Measurements from ENCODE around the gene CASZ1.
A peak's percentile ranks its signal among the peaks of the same experiment; 100 is the strongest.

The CASZ1 gene

DNA sequence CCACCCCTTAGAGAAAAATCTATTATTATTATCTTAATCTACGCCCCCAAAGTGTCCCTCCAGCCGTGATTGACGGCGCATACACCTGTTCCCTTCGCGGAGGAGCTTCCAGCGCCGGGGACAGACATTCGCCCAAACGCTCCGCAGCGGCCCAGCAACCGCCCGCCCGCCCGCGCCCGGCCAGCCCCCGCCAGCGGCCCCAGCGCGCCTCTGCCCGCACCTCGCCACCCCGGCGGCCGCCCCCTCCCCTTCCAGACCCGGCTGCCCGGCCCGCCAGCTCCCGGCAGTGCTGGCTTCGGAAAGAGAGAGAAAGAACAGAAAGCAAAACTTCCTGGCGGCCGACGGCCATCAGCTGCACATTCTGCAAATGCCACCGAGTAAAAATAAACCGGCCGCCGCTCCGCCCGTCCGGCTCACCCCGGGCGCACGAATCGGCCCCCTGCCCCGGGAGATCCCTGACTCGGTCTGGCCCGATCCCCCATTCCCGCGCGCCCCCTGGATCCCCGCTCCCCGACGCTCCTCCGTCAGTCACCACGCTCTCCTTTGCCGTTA, 1.6 kb downstream of the CASZ1 start:
- peak in 2 of 3 donors; percentile 24 to 46 for DNase-seq

DNA sequence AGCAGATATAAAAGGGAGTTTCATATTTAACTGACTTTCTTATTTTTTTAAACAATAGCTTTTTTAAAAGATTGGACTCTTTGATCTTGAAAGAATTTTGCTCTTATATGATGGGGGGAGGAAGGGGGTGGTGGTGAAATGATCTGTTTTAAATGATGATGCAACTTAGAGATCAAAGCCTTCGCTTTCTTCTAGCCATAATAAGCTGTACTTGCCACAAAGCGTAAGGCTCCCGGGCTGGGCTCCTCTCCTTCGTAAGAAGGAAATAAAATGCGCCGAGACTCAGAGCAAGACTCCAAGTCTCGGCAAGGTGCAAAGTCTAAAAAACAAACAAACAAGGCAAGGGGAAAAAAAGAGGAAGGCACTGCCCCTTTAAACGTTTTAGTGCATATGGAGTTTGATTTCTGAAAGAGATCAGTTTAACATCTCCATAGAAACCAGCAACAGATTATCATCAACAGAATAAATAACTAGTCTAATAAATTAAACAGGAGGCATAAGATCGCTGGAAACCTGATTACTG, 3.3 kb downstream of the CASZ1 start:
- DNase-seq = no peak

DNA sequence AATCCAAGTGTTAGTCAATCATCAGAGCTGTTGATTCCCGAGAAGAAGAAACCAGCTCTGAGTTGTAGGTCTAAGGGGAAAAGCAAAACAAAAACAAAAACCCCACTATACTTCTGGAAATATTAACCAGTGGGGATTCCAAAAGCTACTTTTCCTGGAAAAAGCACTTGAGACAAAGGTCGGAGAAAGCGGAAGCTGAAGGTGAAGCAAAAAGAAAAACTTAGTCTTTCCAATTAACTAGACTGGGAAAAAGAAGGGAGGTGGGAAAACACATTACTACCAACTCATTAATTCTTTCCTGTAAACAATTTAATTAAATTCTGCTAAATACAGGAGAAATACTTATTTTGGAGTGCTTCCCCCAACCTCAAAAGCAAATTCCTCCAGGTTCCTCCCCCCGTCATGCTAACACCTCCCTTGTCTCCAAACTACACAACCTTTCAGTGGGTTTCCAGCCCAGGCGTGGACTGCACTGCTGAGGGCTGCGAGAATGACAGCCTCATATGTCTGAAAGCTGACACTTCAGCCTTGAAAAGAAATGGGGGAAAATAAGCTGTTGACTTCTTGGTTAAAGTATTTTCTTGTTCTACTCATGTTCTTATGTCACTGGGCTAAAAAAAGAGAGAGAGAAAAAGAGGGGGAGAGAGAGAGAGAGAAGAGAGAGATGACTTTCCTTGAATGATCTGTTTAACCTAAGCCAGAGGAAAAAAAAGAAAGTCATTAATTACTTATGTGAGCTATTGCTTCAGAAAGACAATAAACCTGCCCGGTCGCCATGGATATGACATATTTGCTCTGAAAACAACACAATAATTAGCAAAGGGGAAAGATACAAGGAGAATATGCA, 5.1 kb downstream of the CASZ1 start:
- DNase-seq = no peak

DNA sequence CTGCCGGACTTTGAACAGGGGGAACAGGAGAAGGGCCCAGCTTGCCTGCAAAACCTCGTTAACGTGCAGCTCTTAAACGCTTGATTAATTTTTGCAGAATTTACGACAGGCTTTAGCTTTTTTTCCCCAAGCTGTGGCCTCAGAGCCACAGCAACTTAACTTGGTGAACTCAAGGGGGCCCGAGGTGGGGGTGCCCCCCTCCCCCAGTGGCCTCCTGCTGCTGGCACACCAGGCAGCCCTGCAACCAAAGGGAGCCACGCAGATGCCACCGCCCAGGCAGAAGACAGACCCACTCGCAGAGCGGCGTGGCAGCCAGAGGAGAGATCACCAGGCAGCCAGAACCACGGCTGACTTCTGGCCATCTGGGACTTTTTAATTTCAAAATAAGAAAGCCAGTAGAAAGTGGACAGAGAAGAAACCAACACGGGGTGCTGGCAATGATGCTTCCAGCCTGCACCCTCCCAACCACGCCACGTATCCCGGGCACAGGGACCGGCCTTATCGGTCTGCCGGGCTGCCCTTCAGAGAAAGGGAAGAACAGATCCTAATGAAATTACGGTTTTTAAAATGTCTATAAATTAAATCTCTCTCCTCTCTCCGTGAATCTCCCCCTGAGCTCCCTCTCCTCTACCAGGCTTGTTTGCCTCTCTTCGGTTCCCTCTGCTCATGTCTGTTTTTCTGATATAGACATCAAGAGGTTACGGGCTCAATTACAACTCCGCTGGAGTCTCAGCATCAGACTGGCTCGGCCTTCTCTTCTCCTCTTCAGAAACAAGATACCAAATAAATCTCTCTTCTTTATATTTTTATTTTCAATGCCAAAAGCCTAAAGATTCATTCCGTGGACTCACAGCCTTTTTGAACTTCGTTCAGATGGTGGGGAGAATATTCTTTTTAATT, 6.4 kb downstream of the CASZ1 start:
- no peak for DNase-seq

DNA sequence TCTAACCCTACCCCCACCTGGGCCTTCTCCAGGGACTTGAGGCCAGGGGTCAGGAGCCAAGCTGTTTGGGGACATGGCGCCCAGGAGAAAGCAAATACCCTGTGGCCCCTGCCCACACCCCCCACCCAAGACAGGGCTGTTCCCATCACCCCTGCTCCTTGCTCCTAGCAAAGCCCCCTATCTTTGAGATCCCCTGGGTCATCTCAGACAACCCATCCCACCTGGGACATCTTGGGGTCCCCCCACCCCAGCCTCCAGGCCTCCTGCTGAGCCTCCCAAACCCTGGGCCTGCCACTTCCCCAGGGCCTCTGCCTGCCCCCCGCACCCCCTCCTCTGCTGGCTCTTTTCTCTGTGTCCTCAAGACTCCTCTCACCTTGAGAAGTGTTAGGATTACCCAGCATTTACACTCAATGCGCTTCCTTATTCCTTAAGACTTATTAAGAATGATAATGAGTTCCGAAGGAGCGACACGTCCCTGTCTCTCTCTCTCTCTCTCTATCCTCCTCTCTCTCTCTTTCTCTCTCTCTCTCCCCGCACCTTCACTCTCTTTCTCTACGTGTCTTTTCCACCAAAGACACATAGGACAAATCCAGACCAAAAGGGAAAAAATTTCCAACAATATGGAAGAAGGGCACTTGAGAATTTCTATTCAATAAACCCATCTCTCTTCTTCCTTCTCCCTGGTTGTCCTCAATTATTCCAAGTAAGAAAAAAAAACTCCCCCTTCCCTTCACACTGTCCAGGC, 7.2 kb downstream of the CASZ1 start:
- no peak for DNase-seq

DNA sequence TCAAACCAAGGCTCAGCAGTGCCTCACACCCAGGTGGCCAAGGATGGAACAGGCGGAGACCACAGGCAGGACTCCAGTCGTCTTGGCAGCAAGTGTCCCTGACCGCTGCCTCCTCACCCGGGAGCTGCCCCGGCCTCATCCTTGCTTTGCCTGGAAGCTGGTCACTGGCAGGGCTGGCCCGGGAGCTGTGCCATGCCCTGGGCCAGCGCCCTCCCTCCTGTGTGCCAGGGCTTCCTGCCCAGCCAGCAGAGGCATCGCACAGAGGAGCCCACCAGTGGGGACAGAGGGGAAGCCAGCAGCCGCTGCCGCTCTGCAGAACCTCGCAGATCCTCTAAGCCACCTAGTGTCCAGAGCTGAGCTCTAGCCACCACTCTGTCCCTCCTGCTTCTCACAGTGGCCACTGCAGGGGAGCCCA, 7.8 kb downstream of the CASZ1 start:
- peak in 1 of 3 donors; percentile 8 for DNase-seq

DNA sequence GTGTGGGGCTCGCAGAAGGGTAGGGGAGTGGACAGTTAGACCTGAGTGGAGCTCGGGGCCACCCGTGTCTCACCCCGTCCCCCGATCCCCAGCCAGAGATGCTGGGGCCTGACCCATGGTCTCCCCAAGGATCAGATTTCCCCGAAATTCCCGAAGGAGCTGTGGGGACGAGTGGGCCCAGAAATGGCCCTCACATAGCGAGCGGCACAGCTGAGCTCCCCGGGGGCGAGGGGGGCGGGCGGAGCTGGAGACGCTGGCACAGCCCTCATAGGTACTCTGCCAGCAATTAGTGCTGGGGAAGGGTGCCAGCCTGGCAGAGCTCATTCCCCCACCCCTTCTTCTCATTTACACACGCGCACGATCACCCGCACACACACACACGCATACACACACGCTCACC, 9.2 kb downstream of the CASZ1 start:
- DNase-seq = no peak

DNA sequence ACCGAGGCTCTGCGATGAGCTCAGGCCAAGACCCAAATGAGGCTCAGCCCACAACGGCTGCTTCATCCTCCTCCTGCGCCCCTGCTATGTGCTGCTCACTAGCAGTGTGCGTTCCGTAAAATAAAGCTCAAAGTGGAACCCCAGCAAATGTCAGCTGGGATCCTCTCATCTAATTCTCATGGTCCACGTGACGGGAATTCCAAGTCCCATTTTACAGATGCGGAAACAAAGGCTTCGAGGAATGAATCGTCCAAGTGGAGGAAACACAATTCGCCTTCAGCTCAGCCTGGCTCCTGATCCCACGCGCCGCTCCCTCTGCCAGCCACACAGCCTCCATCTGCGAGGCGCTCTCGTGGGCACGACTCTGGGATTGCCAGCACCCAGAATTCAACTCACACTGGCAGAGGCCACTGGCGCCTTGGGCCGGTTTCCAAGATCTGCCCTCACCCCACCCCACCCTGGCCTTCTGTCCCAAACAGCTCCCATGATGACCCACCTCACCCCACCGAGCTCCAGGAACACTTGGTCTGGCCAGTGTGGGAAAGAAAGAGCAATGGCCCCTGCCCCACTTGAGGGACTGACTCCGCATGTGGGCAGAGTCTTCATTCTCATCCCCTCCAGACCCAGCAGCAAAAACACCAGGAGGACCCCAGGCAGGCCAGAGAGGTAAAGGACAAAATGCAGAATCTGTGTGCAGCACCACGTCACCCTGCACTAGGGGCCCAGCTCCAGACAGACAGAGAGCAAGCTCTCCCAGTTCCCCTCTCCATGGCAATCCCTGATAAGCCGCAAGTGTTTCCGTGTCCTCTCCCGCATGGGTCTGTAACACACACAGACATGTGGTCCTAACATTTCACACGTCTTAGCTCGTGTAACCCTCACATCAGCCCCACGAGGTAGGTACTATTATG, 10.5 kb downstream of the CASZ1 start:
- DNase-seq = no peak

DNA sequence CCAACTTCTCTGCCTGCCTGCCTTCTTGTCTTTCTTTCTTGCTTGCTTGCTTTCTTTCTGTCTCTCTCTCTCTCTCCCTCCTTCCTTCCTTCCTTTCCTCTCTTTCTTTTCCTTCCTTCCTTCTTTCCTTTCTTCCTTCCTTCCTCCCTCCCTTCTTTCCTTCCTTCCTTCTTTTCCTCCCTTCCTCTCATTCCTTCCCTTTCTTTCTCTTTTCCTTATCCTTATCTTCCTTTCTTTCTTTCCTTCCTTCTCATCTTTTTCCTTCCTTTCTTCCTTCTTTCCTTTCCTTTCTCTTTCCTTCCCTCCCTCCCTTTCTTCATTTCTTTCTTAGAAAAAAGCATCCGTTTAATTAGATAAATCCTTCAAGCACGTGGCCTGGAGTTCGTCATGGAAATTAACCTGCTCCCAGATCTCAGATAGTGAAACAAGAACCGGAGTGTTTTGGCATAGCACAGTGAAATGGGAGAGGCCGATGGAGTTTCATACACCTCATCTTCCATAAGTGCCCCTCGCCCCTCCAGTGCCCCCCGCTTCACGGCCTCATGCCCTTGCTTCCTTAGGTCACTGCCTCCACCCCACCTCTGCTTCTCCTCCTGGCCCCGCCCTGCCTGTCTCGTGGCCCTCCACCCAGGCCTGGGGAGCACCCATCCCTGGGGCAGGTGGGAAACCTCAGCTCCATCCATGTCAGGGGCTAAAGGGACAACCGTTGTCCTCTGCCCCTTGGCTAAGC, 11.3 kb downstream of the CASZ1 start:
- no peak for DNase-seq

DNA sequence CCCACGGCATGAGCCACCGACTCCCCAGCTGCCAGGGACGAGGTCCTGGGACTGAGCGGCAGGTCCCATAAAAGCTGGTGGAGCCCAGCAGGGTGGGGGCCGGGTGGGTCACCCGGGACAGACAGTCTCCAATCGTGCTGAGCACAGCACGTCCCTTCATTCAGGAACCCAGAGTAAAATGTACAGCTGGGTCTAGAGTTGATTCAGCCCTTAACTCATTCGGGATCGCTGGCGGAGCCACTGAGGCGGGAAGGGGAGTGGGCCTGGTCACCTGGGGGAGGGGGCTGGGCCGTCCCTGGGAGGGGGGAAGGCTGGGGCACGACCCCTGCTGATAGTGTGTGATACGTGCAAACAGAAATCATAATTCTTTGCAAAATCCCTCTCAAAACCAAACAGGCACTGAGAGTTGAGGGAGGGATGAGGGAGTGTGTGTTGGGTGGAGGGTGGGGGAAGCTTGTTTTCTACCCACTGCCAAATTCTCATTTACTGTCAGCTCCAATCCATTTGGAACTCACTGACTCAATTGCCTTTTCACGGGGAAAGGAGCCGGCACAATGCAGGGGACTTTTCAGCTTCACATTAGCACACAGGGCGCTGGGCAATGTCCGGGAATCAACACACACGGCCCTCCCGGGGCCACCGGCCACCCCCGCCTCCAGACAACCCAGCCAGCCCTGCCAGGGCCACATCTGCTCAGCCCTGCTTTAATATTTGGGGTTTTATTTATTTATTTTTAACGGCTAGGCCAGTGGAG, 13.8 kb downstream of the CASZ1 start:
- no peak for DNase-seq

DNA sequence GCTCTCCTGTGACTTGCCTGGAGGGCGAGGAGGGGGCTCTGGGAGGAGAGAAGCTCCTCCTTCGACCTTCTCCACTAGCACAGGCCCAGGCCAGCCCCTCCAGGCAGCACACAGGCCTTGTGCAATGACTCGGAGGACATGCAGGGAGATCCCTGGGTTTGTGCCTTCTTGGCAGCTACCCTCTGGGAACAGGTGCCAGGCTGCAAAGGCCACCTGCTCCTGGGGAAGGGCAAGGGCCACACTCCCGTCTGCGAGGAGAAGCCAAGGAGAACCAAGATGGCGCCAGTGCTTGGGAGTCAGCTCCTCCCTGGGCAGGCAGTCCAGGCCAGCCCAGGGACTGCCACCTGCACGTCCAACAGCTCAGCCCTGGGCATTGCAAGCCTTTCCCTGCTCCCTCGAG, 15.3 kb downstream of the CASZ1 start:
- DNase-seq = no peak

DNA sequence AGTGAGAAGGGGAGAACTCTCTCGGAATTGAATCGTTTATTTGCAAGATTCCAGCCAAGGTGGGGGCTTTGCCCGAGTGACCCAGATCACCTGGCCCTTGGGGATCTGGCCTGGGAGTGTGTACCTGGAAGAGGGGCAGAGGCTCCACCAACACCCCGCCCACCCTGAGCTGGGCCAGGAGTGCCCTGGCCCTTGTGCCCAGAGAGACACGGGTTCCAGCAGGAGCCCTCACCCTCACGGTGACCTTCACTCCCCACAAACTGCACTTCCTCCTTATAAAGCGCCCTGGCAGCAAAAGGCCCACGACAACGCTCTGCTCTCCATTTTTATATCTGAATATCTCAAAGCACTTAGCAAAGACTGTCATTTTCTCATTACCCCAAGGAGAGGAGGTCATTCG, 16.6 kb downstream of the CASZ1 start:
- no peak for DNase-seq

DNA sequence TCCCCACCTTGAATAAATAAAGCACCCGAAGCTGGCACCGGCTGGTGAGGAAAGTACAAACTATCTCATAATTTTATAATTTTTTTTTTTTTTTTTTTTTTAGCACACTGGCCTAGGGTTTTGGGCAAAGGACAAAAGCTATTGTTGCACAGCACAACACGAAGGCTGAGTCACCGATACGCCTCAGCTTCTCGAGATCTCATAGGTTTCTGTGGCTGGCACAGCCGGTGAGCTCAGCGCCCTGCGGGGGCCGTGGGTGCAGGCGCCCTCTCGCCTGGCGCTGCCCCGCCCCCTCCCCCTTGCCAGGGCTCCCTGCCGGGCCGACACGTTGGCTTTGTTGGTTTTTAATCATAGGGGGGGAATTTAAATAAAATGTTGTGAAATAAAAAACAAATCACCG, 17.2 kb downstream of the CASZ1 start:
- DNase-seq = no peak

DNA sequence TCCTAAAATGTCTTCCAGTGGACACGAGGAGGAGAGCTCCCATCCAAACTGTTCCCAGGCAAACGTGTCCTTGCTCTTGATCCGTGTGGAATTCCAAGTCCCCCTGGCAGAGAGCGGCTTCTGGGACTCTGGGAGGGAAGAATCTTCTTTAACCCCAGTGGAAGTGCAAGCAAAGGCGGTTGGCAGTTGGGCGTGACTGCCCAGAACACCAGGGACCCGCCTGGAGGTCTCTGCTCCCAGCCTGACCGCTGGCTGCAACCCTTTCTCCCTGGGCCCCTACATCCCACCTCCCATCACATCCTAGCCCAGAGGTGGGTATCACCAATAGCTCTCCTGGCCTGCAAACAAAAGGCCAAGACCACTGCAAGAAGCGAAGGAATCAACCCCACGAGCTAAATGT, 17.8 kb downstream of the CASZ1 start:
- no peak for DNase-seq

DNA sequence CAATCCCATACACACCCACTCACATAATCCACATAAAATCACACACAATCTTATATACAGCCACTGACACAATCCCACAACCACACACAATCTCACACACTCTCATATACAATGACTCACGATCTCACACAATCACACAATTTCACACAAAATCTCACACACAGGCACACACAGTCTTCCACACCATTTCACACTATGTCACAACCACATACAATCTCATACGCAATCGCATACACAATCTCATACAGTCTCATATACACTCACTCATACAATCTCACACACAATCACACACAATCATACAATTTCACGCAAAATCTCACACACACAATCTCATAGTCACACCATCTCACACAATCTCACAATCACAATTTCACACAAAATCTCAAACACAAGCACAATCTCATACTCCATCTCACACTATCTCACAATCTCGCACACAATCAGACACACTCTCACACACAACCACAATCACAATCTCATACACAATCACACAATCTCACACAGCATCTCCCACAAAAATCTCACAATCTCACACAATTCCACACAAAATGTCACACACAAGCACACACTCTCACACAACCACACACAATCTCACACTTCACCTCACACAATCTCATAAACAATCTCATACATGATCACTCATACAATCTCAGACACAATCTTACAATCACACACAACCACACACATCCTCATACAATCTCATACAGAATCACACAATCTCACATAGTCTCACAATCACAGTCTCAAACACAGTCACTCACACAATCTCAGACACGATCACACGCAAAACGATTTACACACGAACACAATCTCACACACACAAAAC, 18.5 kb downstream of the CASZ1 start:
- no peak for DNase-seq

DNA sequence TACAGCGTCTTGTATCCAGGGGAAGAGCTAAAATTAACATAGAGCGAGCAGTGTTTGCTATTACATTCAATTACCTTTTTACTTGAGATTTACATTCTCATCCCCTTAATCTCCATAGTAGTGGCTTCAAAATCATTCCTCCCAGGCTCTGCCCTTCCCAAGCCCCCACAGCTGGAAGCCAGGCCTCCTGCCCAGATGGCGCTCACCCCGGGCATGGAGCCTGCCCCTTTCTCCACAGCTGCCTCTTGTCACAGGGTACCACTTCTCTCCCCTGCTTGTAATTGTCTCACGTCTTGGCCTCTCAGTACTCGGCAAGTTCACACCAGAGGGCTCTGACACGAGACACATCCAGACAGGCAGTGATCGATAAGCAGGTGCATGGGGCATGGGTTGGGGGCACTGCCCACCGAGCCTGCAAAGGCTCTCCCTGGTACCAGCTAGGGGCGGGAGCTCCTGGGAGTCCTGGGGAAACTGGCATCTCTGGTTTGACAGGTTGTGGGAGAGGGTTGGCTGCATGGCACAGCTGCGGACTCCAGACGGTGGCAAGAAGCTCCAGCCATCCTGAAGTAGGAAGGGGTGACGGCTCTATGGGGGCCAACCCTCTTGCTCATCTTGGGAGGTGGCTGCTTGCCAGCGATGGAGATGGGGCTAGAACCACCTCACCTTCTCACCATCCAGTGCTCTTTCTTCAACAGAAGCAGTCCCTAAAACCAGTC, 20.1 kb downstream of the CASZ1 start:
- no peak for DNase-seq

DNA sequence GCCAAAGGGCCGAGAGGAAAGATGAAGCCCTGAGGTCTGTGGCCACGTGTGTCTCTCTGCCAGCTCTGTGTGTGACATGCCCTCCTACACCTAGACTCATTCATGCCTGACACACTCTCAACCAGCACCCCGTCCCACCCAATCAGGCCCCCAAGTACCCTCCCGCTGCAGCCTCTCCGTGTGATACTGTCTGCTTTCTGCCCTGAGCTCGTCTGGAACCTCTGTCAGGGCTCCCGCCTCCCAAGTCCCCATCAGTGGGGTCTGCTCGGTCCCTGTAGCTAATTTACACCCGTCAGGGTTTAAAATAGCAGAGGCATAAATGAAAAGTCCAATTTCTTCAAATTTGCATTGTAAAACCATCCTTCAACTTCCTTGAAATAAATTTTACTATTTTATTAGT, 20.7 kb downstream of the CASZ1 start:
- no peak for DNase-seq

DNA sequence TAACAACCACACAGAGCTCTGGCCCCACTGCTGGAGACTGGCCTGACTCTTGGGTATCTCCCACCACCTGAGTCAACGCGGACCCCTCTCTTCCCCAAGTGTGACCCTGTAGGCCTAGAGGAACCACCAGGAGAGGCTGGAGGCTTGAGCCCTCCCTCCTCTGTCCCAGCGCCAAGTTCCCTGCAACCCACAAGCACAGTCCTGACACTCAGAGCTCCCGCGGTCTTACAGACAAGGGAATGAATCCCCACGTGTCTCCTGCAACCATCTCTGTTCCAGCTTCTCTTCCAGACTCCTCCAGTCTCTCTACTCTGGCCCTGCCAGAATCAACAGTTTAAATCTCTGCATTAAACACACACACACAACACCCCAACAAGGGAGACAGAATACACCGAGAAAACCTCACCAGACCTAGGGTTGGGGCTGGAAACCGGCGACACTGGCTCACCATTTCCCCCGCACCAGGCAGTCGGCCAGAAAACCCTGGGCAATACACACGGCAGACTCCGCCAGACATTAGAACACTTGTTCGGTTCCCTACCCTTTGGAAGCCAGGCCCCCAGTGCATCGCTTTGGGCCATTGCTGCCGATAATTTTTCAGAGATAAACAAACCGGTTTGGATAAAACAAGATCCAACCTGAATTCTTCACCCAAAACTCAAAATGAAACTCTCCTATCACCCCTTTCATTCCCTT, 21.7 kb downstream of the CASZ1 start:
- DNase-seq = no peak

Measured in suppressor macrophage treated with lipopolysaccharide for 1 hour (primary cell).